ENCODE results near the gene MCRIP1. TPM values are rescaled to one million over a fixed set of nuclear protein-coding genes. Genes with fewer than 3 reads are reported as not detected.

Gene MCRIP1
- total and polyA plus RNA-seq, 9 of the 15 experiments (the other 6 are each of a cell fraction or from before 2014, with no cell fraction given) = 0.39 to 35.8 (median 9.7) TPM

DNA sequence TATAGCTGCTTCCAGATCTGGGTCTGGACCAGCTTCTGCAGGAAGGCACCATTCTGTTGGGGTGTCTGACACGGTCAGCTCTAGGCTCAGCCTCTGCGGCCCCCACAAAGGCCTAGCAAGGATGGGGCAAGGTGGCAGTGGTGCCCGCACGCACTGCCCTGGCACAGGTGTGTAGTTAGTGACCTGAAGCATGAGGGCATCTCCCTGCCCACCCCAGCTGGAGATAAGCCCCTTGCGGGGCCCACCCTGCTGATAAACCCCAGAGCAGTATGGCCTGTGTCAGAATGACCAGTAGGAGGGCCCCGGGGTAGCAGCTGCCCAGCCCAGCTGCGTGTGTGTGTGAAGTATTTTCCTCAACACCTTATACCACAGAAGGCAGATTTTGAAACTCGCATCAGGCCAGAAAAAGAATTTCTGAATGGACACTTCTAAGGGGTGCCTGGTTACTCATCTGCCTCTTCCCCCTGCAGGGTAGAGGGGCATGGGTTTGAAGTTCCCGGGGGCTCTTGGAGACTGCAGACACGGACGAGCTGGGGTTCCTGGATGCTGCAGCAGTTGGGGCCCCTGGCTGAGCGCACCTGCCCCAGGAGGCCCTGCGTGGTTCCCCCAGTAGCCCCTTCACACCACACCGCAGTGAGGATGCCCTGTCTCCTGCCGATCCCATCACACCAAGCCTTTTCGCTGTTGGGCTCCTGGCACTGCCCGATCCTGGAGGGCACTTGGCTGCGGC is 33.5 kb upstream of the MCRIP1 start (continued):
- TF ChIP-seq, protein P1, sequence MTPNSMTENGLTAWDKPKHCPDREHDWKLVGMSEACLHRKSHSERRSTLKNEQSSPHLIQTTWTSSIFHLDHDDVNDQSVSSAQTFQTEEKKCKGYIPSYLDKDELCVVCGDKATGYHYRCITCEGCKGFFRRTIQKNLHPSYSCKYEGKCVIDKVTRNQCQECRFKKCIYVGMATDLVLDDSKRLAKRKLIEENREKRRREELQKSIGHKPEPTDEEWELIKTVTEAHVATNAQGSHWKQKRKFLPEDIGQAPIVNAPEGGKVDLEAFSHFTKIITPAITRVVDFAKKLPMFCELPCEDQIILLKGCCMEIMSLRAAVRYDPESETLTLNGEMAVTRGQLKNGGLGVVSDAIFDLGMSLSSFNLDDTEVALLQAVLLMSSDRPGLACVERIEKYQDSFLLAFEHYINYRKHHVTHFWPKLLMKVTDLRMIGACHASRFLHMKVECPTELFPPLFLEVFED (CRISPR knock-in tag; conservative IDR thresholded peaks at IDR 0.05) = no peak
- TF ChIP-seq POLR2G (IDR thresholded peaks at IDR 0.05; ENCODE audit: low read depth, low read length) (peak; percentile 84), OTX1 (CRISPR knock-in tag; IDR thresholded peaks at IDR 0.05) (peak; percentile 12; the same call in 1 of the 2 replicates), ZNF830 (CRISPR knock-in tag; IDR thresholded peaks at IDR 0.05) (0 out of 2 replicates have a peak, but pooled peaks have one; percentile 35), SMC3 (conservative IDR thresholded peaks at IDR 0.05; ENCODE audit: insufficient read depth, low read depth, low read length) (no peak), MAZ (CRISPR knock-in tag; conservative IDR thresholded peaks at IDR 0.05 in 1 of 2, IDR thresholded peaks at IDR 0.05 in 1 of 2) (0 out of 4 replicates have a peak, but pooled peaks of 1 of the 2 experiments have one; percentile 9), TRIM28 (IDR thresholded peaks at IDR 0.05) (no peak), ZNF239 (CRISPR knock-in tag; IDR thresholded peaks at IDR 0.05) (no peak), SMAD3 (CRISPR knock-in tag; conservative IDR thresholded peaks at IDR 0.05) (no peak), GATAD2A (IDR thresholded peaks at IDR 0.05) (no peak)
- TF ChIP-seq, protein P2, sequence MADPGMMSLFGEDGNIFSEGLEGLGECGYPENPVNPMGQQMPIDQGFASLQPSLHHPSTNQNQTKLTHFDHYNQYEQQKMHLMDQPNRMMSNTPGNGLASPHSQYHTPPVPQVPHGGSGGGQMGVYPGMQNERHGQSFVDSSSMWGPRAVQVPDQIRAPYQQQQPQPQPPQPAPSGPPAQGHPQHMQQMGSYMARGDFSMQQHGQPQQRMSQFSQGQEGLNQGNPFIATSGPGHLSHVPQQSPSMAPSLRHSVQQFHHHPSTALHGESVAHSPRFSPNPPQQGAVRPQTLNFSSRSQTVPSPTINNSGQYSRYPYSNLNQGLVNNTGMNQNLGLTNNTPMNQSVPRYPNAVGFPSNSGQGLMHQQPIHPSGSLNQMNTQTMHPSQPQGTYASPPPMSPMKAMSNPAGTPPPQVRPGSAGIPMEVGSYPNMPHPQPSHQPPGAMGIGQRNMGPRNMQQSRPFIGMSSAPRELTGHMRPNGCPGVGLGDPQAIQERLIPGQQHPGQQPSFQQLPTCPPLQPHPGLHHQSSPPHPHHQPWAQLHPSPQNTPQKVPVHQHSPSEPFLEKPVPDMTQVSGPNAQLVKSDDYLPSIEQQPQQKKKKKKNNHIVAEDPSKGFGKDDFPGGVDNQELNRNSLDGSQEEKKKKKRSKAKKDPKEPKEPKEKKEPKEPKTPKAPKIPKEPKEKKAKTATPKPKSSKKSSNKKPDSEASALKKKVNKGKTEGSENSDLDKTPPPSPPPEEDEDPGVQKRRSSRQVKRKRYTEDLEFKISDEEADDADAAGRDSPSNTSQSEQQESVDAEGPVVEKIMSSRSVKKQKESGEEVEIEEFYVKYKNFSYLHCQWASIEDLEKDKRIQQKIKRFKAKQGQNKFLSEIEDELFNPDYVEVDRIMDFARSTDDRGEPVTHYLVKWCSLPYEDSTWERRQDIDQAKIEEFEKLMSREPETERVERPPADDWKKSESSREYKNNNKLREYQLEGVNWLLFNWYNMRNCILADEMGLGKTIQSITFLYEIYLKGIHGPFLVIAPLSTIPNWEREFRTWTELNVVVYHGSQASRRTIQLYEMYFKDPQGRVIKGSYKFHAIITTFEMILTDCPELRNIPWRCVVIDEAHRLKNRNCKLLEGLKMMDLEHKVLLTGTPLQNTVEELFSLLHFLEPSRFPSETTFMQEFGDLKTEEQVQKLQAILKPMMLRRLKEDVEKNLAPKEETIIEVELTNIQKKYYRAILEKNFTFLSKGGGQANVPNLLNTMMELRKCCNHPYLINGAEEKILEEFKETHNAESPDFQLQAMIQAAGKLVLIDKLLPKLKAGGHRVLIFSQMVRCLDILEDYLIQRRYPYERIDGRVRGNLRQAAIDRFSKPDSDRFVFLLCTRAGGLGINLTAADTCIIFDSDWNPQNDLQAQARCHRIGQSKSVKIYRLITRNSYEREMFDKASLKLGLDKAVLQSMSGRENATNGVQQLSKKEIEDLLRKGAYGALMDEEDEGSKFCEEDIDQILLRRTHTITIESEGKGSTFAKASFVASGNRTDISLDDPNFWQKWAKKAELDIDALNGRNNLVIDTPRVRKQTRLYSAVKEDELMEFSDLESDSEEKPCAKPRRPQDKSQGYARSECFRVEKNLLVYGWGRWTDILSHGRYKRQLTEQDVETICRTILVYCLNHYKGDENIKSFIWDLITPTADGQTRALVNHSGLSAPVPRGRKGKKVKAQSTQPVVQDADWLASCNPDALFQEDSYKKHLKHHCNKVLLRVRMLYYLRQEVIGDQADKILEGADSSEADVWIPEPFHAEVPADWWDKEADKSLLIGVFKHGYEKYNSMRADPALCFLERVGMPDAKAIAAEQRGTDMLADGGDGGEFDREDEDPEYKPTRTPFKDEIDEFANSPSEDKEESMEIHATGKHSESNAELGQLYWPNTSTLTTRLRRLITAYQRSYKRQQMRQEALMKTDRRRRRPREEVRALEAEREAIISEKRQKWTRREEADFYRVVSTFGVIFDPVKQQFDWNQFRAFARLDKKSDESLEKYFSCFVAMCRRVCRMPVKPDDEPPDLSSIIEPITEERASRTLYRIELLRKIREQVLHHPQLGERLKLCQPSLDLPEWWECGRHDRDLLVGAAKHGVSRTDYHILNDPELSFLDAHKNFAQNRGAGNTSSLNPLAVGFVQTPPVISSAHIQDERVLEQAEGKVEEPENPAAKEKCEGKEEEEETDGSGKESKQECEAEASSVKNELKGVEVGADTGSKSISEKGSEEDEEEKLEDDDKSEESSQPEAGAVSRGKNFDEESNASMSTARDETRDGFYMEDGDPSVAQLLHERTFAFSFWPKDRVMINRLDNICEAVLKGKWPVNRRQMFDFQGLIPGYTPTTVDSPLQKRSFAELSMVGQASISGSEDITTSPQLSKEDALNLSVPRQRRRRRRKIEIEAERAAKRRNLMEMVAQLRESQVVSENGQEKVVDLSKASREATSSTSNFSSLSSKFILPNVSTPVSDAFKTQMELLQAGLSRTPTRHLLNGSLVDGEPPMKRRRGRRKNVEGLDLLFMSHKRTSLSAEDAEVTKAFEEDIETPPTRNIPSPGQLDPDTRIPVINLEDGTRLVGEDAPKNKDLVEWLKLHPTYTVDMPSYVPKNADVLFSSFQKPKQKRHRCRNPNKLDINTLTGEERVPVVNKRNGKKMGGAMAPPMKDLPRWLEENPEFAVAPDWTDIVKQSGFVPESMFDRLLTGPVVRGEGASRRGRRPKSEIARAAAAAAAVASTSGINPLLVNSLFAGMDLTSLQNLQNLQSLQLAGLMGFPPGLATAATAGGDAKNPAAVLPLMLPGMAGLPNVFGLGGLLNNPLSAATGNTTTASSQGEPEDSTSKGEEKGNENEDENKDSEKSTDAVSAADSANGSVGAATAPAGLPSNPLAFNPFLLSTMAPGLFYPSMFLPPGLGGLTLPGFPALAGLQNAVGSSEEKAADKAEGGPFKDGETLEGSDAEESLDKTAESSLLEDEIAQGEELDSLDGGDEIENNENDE (IDR thresholded peaks at IDR 0.05; ENCODE audit: low read depth, low read length) = peak; percentile 70

Data from K562 (cell line).